Fibroblast of lung (primary cell): ENCODE data around the gene MAN2C1. TPM values are rescaled to one million over a fixed set of nuclear protein-coding genes. Genes with fewer than 3 reads are reported as not detected.
A peak's percentile ranks its signal among the peaks of the same experiment; 100 is the strongest.

Experiments
- DNase-seq, 2 donors: peaks; one replicate each; pipeline versions ENCODE4 v3.0.0 to v3.0.0-alpha.2; 2010; ENCODE audit warnings: low read depth in 2 of 2
- H2AFZ ChIP-seq: 2 replicates; pipeline ENCODE4 v1.5.1; 2012; ENCODE audit warnings: low read length, control low read depth, inconsistent platforms
- H3K27ac ChIP-seq: 2 replicates; pipeline ENCODE4 v1.5.1; 2011; ENCODE audit warnings: low read length, control low read depth; ENCODE audit not compliant: insufficient read depth
- H3K27me3 ChIP-seq: 2 replicates; pipeline ENCODE4 v1.5.1; 2011; ENCODE audit warnings: mild to moderate bottlenecking, low read length; ENCODE audit not compliant: control insufficient read depth, insufficient read depth
- H3K36me3 ChIP-seq: 2 replicates; pipeline ENCODE4 v1.5.1; 2011; ENCODE audit warnings: low read length; ENCODE audit not compliant: control insufficient read depth, insufficient read depth
- H3K4me1 ChIP-seq: 2 replicates; pipeline ENCODE4 v1.5.1; 2011; ENCODE audit warnings: low read length; ENCODE audit not compliant: control insufficient read depth, insufficient read depth; ENCODE audit errors: extremely low read depth
- H3K4me2 ChIP-seq: 2 replicates; pipeline ENCODE4 v1.5.1; 2011; ENCODE audit warnings: low read length, control low read depth; ENCODE audit not compliant: insufficient read depth; ENCODE audit errors: extremely low read depth
- H3K4me3 ChIP-seq, 4 experiments: fragments of 200-600 bp in 1 of 4; sonication (generic) in 1 of 4; replicated peaks in 1 of 4; 2 replicates each; pipeline ENCODE4 v1.5.1; 2011 to 2016; ENCODE audit warnings: low read length in 4 of 4, low read depth in 3 of 4, mild to moderate bottlenecking in 3 of 4, control low read depth in 2 of 4, inconsistent platforms in 1 of 4, mixed read lengths in 1 of 4; ENCODE audit not compliant: insufficient read depth in 1 of 4; ENCODE audit errors: control extremely low read depth in 1 of 4
- H3K79me2 ChIP-seq: 2 replicates; pipeline ENCODE4 v1.5.1; 2012; ENCODE audit warnings: mild to moderate bottlenecking, low read length, inconsistent platforms; ENCODE audit not compliant: control insufficient read depth, insufficient read depth
- H3K9ac ChIP-seq: 2 replicates; pipeline ENCODE4 v1.5.1; 2011; ENCODE audit warnings: mild to moderate bottlenecking, low read length, control low read depth; ENCODE audit not compliant: insufficient read depth
- H3K9me3 ChIP-seq: 2 replicates; pipeline ENCODE4 v1.5.1; 2012; ENCODE audit warnings: low read depth, low read length; ENCODE audit not compliant: control insufficient read depth, insufficient read depth
- H4K20me1 ChIP-seq: 2 replicates; pipeline ENCODE4 v1.5.1; 2011; ENCODE audit warnings: low read length; ENCODE audit not compliant: control insufficient read depth, insufficient read depth; ENCODE audit errors: extremely low read depth
- CTCF ChIP-seq, 2 donors: IDR thresholded peaks in 1 of 2; conservative IDR thresholded peaks in 1 of 2; 1 replicate in 1 of 2; 2 replicates in 1 of 2; pipeline ENCODE4 v1.5.1; 2011 to 2012; ENCODE audit warnings: low read length in 2 of 2, control low read depth in 1 of 2, inconsistent platforms in 1 of 2, low read depth in 1 of 2, mild to moderate bottlenecking in 1 of 2
- EZH2 ChIP-seq: IDR thresholded peaks from 2 replicates; pipeline ENCODE4 v1.5.1; 2012; ENCODE audit warnings: low read length, control low read depth, mild to moderate bottlenecking; ENCODE audit errors: missing control alignments
- polyA plus RNA-seq, 2 donors: library from polyadenylated mRNA; depleted of rRNA in 1 of 2; stranded (reverse) in 1 of 2; unstranded in 1 of 2; fragments of >200 nt; gene quantifications; 2 replicates each; pipeline ENCODE4 v1.2.1, GENCODE V29; 2011 to 2012; ENCODE audit warnings: missing spikeins in 1 of 2
- total RNA-seq: library from RNA; depleted of rRNA; stranded (reverse); fragments of >200 nt; gene quantifications from 2 replicates; pipeline ENCODE4 v1.2.1, GENCODE V29; 2014

Gene MAN2C1
- total and polyA plus RNA-seq, 2 donors (not counting 1 experiment from before 2014, with no cell fraction given) = 40.6 to 124 TPM

DNA sequence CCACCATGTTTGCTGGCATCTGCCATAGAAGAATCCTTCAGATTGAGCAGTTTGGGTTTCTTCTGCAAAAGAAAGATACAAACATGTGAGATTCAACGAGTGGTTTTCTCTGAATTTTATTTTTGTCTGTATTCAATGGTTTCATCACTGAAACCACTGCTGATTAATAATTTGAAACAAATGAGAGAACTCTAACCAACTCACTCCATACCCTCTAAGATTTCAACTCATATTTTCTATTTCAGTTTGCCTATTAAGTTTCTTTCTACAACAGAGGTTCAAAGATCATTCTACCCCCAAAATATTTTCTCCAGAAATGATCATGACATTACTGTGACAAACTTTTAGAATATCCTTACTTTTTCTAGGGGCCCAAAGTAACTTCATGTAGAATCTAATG is 38.7 kb upstream of the MAN2C1 start:
- Histone ChIP-seq H3K4me2 (no peak overlapping the region), H2AFZ (no peak overlapping the region), H3K27ac (no peak overlapping the region), H3K27me3 (no peaks in the 10 kb centered on the region), H3K9ac (no peak overlapping the region), H3K79me2 (no peaks in the 10 kb centered on the region), H3K36me3 (peaks cover 10% of the 10 kb centered on the region), H3K9me3 (no peaks in the 10 kb centered on the region), H4K20me1 (peaks cover 3% of the 10 kb centered on the region), H3K4me1 (no peaks in the 10 kb centered on the region), H3K4me3 (no peak overlapping the region)
- TF ChIP-seq EZH2 (no peak), CTCF (conservative IDR thresholded peaks at IDR 0.05 in 1 of 2, IDR thresholded peaks at IDR 0.05 in 1 of 2; ENCODE audit: low read depth in 1 of 2, low read length in 2 of 2) (no peak)
- no peak for DNase-seq

DNA sequence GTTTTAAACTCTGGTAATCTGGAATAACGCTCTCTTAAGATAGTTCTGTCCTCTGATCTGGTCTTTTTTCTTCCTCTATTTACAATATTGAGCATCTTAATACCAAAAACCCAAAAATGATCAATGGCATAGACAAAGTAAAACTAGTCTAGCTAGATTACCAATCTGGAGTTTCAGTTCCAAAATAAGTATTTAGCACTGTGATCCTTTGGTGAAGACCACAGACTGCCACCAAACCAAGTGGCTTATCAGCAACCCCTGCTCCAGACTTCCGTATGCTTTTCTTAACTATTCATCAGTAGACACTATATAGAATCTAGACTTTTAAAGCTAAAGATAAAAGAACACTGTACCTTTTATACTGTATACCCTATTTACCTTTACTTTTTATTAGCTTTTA is 35.5 kb upstream of the MAN2C1 start:
- H3K4me2 ChIP-seq = no peak overlapping the region
- no peaks in the 10 kb centered on the region for H3K79me2 ChIP-seq
- no peak overlapping the region for H3K27ac ChIP-seq
- H3K27me3 ChIP-seq = no peaks in the 10 kb centered on the region
- no peak overlapping the region for H3K9ac ChIP-seq
- no peak for DNase-seq
- peaks cover 3% of the 10 kb centered on the region for H4K20me1 ChIP-seq
- TF ChIP-seq CTCF (conservative IDR thresholded peaks at IDR 0.05 in 1 of 2, IDR thresholded peaks at IDR 0.05 in 1 of 2; ENCODE audit: low read depth in 1 of 2, low read length in 2 of 2) = no peak
- TF ChIP-seq EZH2 = no peak
- peaks cover 5% of the 10 kb centered on the region for H3K36me3 ChIP-seq
- no peak overlapping the region for H3K4me3 ChIP-seq
- no peaks in the 10 kb centered on the region for H3K9me3 ChIP-seq
- no peaks in the 10 kb centered on the region for H3K4me1 ChIP-seq
- no peak overlapping the region for H2AFZ ChIP-seq

GRCh38 chr15:75397494-75397893 is 29.1 kb upstream of the MAN2C1 start:
- H4K20me1 ChIP-seq = no peaks in the 10 kb centered on the region
- no peaks in the 10 kb centered on the region for H3K9me3 ChIP-seq
- TF ChIP-seq EZH2 (no peak), CTCF (conservative IDR thresholded peaks at IDR 0.05 in 1 of 2, IDR thresholded peaks at IDR 0.05 in 1 of 2; ENCODE audit: low read depth in 1 of 2, low read length in 2 of 2) (no peak)
- H3K79me2 ChIP-seq = no peaks in the 10 kb centered on the region
- H3K4me3 ChIP-seq = no peak overlapping the region
- H3K27me3 ChIP-seq = no peaks in the 10 kb centered on the region
- DNase-seq = peak in 1 of 2 donors; percentile 55
- H3K36me3 ChIP-seq = peaks cover 2% of the 10 kb centered on the region
- H3K4me2 ChIP-seq = no peak overlapping the region
- H3K4me1 ChIP-seq = no peaks in the 10 kb centered on the region
- no peak overlapping the region for H3K27ac ChIP-seq
- H2AFZ ChIP-seq = no peak overlapping the region
- no peak overlapping the region for H3K9ac ChIP-seq
